Measurements from ENCODE around the gene ZCCHC17.

The ZCCHC17 gene

GRCh38 chr1:31412732-31413404 lies 116.0 kb downstream of the ZCCHC17 start, which contains the start of gene SERINC2:
Gene SERINC2 (plus strand): TSS chr1:31413213. CDS start chr1:31413266, 53 bp downstream.
- peak within 1 kb of the TSS; percentile 73 for H3K4me3 ChIP-seq (ENCODE audit: low read length)
- H3K9me3 ChIP-seq (ENCODE audit: control insufficient read depth, low read depth, low read length), result no peaks in the 10 kb centered on the region
- H3K36me3 ChIP-seq (ENCODE audit: control insufficient read depth, low read depth, low read length), result no peaks in the 10 kb centered on the region
- peak within 1 kb of the TSS; percentile 71 for H3K9ac ChIP-seq (ENCODE audit: low read length)
- peaks cover 5% of the 10 kb centered on the region for H3K27me3 ChIP-seq (ENCODE audit: control insufficient read depth, insufficient read depth, low read length)
- no peak within 1 kb of the TSS for H3K27ac ChIP-seq (ENCODE audit: low read length)
- peaks cover 18% of the 10 kb centered on the region for H3K4me1 ChIP-seq (ENCODE audit: control insufficient read depth, low read depth, low read length)

GRCh38 chr1:31413405-31414001 lies 116.7 kb downstream of the ZCCHC17 start:
- peak overlapping the region; percentile 73 for H3K4me3 ChIP-seq (ENCODE audit: low read length)
- H3K27ac ChIP-seq (ENCODE audit: low read length), result no peak overlapping the region
- H3K36me3 ChIP-seq (ENCODE audit: control insufficient read depth, low read depth, low read length), result no peaks in the 10 kb centered on the region
- peak overlapping the region; percentile 71 for H3K9ac ChIP-seq (ENCODE audit: low read length)
- peaks cover 5% of the 10 kb centered on the region for H3K27me3 ChIP-seq (ENCODE audit: control insufficient read depth, insufficient read depth, low read length)
- H3K4me1 ChIP-seq (ENCODE audit: control insufficient read depth, low read depth, low read length), result peaks cover 18% of the 10 kb centered on the region
- no peaks in the 10 kb centered on the region for H3K9me3 ChIP-seq (ENCODE audit: control insufficient read depth, low read depth, low read length)

Data from iPS-18a (cell line).